Right ventricle myocardium inferior (tissue), 1 donor: ENCODE measurements around the gene EIF2B2. TPM values are rescaled to one million over a fixed set of nuclear protein-coding genes. Genes with fewer than 3 reads are reported as not detected.

Source experiments
- ATAC-seq: fragments of 200-7000 bp; cut with Tn5 transposase; one replicate; pipeline ENCODE4 v1.9.1; 2020; ENCODE audit warnings: mild to moderate bottlenecking, moderate library complexity
- DNase-seq: peaks from one replicate; pipeline ENCODE4 v3.0.0; 2021; ENCODE audit errors: missing footprints
- intact Hi-C: fragments of 100-400 bp; cut with DNase I; formaldehyde crosslinking; loops from one replicate; pipeline ENCODE4 v1.11.0; 2022
- total RNA-seq: library from RNA; stranded (reverse); fragmentation: NEBNext Ultra II Directional; extraction: Animal tissue kit (Norgen Biotek cat#: 25700); gene quantifications from one replicate; pipeline ENCODE4 v1.2.1, GENCODE V29; 2021
- donor health status: DM: no; HTN: yes; CAD: no; lungs with severe emphysema.

Gene EIF2B2
- total RNA-seq, 1 donor from 2014 or later: 34.0 TPM

DNA sequence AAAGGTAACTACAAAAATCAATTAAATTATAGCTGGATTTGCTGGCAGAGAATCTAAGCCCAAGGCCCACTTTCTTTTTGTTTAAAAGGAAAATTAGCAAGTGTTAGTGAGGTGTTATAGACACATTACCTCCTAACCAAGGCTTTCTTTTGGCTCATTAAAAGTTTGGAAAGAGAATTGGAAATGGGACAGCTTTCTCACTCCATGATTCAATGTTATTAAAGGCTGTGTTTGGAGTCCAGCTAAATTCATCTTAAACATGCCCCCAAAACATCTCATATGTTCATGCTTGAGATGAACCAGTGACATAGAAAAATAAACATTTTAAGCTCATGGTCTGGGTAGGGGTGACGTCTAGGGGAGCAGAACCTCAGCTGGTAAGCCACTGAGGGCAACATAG is 33.9 kb upstream of the EIF2B2 start:
- intact Hi-C loops: no loop called here
- ATAC-seq: no peak
- no peak for DNase-seq

DNA sequence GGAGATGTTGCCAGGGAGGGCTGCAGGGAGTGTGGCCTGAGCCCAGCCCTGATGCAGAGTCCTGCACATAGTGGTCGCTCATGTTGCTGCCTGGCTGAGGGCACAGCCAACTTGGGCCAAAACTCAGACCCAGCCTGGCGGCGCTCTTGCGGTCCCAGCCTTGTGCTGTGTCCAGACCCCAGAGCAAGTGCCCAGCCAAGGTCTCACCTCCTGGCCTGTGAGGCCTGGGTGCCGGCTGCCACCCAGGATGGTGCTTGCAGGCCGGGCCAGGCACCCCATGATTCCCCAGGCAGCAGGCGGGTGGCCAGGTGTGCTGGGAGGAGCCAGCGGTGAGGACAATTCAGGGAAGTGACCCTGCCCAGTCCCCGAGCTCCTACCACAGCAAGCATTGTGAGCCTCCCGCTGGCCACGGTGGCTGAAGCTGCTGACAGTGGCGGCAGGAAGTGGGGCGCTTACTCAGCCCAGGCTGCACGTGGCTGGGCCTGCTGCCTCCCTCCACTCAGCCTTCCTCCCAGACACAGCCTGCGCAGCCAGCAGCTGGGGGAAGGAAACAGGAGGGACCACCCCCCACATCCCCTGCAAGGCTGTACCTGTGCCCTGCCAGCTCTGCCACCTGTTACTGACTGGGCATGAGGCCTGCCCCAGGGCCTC is 29.6 kb upstream of the EIF2B2 start:
- DNase-seq: peak; percentile 87
- peak; percentile 24 for ATAC-seq
- intact Hi-C loops: no loop called here

DNA sequence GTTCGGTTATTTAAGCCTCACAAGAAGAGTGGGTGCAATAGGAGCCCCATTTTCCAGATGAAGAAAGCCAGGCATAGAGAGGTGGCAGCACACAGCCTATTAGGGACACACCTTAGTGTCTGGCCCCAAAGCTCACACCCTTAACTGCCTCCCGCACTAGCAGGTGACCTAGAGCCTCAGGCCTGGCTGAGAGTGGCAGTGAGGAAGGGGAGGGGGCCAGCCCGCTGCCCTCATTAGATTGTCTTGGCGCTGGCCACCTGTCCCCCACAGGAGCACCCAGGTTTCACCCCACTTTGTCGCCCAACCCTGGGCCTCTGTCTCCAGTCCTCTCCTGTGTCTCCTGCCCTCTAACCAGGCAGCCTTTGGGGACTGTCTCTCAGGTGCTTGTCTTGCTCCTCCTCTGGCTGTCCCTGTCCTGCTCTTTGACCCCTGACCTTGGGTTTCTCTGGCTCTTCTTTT is 28.8 kb upstream of the EIF2B2 start:
- no peak for ATAC-seq

DNA sequence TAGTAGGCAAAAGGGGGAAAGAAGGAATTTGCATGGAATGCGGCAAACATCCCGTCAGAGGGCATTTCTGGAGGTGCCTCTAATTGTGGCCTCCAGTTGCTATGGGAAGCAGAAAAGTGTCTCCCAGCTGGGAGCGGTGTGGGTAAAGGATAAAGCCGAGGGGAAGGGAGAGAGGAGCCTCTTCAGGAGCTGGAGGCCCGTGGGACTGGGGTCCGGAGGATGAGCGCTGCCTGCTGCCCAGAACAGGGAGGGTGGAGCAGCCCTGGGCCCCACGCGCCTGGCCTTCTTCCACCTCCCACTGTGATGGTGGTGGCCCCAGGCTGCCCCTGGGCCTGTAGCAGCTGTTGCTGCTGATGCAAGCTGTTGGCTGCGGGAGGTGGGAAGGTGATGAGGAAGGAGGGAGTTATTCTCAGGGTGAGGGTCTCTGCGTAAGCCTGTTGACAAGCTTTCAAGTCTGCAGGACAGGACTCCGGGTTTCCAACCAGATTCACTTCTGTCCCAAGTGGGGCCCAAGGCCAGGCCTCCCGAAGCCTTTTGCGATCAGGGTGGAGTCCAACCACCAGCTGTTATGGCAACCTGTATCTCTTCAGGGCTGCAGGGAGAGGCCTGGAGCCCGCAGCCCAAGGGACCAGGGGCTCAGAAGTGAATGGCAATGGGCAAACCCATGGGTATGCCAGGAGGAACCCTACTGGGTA is 28.2 kb upstream of the EIF2B2 start:
- ATAC-seq (peak; percentile 75), DNase-seq (peak; percentile 78)
- intact Hi-C loops: no loop called here

More for the DNA sequence above, 28.8 kb upstream of the EIF2B2 start:
- intact Hi-C loops: no loop called here
- DNase-seq: no peak

DNA sequence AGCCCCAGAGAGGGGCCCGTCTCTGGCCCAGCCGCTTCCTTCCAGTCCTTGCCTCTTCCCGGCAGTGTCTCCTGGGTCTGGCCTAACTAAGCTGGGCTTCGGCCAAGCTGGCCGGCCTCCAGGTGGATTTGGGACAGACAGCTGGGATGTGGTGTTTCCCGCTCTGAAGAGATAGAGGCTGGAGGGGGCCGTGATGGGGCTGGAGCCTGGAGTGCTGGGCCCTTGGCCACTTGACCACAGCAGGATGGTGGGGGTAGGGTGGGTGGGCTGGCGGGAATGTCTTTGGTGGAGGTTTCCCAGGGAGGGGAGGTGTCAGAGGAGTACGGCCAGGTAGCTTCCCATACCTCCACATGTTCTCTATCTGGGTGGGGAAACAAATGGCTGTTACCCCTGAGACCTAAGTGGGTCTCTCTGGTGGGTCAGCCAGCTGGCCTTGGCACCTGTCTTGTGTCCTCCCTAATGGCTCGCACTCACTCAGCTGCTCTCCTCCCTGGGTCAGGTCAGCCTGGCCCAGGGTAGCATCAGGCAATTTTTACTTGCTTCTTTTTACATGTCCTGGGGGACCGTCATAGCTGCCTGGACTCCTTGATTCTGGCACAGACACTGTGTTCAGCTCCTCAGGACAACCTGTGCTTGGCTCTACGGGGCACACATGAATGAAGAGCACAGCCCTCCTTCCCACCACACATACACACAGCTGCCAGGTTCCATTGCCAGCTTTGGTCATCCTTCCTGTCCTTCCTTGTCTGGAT is 27.5 kb upstream of the EIF2B2 start:
- intact Hi-C loops: no loop called here
- ATAC-seq (peak; percentile 82), DNase-seq (peak; percentile 95)

DNA sequence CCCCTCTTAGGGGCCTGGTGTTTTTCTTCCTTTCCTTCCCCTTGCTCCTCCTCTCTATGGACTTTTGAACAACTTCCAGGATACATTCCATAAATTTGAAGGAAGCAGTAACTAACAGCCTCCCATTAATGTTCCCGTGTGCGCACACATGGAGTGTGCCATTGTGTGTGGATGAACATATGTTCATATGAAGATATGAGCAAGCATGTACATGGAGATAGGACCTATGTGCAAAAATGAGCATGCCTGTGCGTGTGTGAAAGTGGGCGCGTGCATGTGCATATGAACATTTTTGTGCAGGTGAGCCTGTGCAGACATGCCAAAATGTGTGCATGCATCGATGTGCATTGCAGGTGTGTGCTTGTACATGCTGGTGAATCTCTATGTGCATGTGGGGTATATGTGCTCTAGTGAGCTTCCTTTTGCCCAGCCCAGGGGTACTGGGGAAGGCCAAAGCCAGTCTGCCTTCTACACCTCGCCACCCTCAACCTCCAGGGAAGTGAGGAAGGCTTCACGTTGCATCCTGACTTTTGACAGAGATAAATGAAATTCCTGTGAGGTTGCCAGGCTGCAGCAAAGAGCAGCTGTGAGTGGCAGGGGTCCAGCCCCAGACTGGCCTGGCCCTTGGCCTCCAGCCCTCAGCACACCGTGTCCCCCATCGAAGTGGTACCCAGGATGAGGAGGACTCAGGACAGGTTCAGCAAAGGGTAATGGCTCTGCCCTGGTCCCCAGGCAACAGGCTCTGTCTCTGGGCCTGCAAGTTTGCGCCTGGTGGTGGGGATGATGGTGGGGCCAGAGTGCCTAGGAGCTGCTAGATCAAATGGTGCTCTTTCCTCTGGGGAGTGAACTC is 26.2 kb upstream of the EIF2B2 start:
- intact Hi-C loops: no loop called here
- no peak for ATAC-seq
- DNase-seq: no peak

DNA sequence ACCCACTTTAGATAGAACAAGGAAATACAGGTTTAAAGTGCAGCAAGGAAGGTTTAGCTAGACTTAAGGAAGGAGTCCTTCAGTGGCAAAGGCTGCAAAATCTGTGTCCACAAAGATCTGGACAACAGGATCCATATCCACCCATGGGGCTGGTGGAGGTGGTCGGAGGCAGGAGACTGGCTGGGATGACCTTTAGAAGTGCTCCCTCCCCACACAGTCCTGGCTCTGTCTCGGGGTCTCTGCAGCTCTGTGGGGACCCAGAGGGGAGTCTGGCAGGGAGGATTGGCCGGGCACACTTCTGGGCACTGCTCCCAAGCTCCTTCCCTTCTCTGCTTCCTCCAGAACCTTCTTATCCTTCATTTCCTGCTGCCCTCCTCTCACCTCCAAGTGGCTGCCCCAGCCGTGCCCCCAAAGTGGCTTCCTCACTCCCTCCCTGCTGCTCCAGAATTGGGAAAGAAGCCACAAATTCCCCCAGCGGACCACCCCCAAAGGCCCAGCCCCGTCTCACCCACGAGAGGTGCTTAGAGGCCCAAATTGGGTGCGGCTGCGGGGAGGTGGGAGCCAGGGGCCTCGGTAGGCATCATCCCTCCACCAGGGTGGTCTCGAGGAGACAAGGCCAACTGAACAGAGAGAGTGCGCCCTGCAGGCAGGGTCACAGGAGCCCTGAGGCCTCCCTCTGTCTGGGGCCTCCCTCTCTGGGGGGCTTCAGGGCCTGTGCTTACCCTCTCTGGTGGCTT is 25.4 kb upstream of the EIF2B2 start:
- ATAC-seq: no peak
- intact Hi-C loops: no loop called here
- DNase-seq: no peak

DNA sequence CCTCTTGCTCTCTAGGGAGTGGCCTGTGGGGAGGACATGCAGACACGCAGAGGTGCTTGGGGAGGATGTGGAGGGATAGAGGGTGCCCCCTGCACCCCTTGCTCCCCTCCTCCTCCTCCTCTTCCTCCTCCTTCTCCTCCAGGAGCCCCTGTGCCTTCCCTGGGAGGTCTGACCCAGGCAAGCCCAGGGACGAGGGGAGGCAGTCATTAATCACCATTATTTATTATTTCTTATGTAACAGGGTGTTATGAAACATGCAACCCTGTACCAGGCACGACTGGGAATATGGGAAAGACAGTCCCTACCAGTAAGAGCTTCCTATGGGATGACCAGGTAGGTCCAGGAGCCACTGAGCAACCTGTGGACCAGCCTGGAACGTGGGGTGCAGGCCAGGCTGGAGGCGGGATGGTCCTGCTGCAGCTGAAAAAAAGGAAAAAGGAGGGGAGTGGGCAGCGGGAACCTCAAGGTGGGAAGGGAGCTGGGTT is 24.8 kb upstream of the EIF2B2 start:
- intact Hi-C loops: no loop called here
- ATAC-seq (no peak), DNase-seq (no peak)

DNA sequence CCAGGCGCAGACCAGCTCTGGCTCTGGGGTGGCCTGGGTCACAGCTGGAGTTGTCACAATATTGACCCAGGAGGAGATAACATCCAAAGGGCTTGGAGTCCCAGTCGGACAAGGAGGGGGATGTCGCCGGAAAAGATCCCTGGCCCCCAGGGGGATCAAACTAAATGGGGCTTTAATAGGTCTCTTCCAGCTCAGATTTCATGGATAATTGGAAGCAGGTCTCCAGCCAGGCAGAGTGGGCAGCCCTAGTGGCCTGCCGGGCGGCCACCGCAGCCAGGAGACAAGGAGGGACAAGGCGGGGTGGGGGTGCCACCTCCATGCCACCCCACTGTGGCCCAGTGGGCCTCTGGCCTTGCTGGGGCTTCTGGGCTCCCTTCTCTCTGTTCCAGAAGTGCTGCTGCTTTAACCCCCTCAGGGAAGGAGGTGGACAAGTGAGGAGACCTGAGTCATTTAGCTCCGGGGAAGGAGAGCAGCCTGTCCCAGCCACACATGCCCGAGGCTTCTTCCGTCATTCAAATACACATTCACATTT is 24.2 kb upstream of the EIF2B2 start:
- DNase-seq (no peak), ATAC-seq (no peak)
- intact Hi-C loops: no loop called here

DNA sequence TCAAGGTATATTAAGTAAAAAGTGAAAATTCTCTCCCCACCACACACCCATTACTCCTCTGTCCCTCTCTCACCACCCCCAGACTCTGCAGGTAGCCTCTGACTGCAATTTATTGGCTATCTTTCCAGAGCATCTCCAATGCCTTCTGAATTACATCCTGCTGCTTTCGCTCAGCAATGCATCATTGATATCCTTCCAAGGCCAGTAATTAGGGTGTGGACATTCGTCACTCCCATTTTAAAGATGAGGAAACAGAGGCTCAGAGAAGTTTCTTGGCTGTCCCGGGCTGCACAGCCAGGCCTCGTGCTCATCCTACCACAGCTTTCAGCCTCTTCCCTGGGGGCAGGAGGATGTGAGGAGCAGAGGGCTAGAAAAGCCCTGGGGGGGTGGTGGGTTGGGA is 23.7 kb upstream of the EIF2B2 start:
- ATAC-seq (no peak), DNase-seq (no peak)
- intact Hi-C loops: no loop called here

DNA sequence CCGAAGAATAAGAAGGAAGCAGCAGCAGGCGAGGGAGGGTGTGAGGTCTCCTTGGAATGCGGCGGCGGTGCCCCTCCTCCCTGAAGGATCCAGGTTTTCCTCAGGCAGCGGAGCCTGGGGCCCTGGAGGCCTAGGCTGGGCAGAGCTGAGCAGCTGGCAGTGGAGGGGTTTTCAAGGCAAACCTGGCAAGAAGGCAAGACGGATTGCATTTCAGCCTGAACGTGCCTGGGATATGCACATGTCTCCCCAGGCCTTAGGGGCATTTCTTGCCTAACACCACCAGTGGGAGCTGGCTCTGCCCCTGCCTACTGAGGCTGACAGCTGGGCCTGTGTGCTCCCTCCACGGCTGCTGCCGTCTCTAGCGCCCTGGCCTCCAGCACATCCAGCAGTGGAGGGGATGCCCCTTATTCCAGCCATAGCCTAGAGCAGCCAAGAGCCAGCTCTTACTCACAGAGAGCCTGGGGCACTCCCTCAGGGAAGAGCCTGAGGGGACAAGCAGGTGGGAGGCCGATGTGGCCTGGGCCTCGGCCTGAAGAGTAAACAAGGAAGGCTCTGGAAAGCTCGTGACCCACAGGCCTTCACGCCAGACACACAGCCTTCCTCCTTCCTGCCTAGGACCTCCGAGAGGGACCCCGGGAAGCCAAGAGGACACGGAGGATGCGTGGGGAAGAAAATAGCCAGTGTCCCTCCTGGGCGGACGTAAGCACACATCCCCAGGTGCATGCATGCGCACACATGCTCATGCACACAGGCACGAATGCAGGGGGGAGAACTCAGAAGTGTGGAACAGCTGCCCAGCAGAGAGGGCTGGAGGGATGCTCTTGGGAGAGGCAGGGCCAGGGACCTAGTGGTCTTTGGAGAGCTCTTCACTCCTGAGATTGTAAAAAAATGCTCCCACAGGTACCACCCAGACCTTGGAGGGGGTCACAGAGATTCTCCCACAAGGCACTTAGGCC is 23.0 kb upstream of the EIF2B2 start:
- peak; percentile 76 for DNase-seq
- peak; percentile 25 for ATAC-seq
- intact Hi-C loops: no loop called here

DNA sequence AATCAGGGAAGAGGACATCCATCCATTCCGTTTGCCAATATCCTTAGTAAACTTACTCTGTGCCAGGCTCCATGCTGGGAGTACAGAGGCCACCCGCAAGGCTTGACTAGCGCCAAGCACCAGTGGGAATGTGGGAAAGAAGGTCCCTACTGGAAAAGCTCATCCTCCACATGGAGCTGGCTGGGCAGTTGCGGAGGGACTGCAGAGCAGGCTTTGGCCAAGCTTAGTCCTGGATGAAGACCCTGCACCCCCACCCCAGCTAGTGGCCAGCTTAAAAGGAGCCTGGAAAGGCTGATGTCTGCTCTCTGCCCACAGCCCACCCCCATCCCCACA is 22.4 kb upstream of the EIF2B2 start:
- intact Hi-C loops: no loop called here
- no peak for DNase-seq
- ATAC-seq: no peak

DNA sequence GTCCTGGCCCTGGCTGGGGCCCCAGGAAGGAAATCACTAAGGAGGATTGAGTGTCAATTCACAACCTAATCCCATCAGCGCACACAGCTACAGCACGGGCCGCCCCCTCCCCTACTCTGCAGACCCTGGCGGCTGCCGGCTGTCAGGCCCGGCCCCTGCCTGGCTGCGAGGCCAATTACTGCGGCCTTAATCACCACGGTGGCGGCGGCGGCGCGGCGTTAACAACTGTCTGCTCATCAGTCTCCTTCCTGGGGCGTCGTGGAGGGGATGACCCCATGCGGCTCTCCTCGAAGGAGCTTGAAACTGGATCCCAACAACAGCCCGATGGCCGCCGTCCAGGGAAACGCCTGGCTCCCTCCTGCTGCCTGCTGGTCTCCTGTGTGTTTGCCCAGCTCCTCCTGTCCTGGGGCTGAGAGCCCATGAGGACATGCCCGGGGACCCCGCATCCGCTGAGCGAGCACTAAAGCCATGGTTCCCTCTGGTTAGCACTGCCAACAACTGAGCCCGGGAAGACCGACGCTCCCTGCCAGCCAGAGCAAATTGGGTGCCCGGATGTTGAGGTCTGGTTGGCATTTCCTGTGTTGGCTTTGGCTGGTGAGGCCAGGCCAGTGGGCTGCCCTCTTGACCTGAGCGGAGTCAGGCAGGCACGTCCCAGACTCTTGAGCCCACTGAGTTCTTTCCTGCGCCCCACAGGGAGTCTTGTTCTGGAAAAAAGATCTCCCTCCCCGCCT is 21.8 kb upstream of the EIF2B2 start:
- no peak for ATAC-seq
- intact Hi-C loops: no loop called here
- DNase-seq: peak; percentile 57

DNA sequence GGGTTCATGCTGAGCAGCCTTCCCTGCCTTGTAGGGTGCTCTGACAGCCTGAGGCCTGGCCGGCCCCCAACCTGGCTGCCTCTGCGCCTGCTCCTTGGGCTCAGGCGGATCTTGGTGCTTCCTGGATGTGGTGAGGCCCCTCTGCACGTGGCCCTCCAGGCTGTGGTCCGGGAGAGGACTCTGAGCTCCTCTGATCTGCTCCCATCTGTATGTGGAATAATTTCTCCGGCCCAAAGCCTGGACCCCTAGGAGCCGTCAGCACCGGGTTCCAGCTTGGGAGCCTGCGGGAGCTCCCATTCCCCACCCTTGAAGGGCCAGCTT is 21.3 kb upstream of the EIF2B2 start:
- ATAC-seq: no peak
- peak; percentile 43 for DNase-seq
- intact Hi-C loops: no loop called here

DNA sequence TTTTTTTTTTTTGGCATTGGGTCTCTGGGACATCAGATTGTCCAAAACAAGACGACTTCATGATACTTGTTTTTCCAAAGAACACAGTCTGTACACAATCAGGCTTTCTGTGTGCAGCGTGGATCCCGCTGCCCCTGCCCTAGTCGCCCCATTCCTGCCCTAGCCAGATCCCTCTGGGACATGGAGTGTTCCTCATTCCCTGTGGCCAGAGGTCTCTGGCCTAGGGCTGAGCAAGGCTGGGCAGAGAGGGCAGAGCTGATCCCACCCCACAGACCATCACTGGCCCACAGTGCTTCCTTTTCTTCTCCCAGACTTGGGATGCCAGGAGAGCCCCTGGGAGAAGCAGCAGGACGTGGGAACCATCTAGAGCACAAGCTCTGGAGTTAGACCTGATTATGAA is 20.9 kb upstream of the EIF2B2 start:
- DNase-seq (no peak), ATAC-seq (no peak)
- intact Hi-C loops: no loop called here

DNA sequence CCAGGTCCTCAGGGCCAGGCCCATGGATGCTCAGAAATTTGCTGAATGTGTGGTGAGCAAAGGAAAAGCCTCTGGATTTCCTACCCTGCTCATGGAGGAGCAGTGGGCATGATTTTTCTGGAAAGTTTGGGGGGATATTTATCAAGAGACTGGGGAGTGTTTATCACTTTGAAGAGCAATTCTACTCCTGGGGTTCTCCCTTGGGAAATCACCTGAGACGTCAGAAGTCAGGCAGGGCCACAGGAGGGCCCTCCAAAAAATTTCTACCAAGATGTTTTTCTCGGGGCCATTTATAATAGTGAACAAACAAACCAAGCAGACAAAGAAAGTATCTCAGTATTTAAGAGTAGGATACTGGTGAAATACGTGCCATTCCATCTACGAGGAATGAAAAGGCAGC is 20.1 kb upstream of the EIF2B2 start:
- intact Hi-C loops: no loop called here
- DNase-seq (no peak), ATAC-seq (no peak)

DNA sequence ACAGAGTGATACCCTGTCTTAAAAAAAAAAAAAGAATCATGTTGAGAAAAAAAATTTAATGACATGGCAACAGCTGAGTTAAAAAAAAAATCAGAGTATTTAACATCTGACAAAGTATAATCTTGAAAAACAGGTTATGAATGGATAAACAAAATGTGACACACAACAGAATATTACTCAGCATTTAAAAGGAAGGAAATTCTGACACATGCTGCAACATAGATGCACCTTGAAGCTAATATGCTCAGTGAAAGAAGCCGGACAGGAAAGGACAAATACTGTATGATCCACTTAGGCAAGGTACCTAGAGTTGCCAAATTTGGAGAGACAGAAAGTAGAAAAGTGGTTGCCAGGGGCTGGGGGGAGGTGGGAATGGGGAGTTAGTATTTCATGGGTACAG is 19.4 kb upstream of the EIF2B2 start:
- intact Hi-C loops: no loop called here
- no peak for DNase-seq

More for the DNA sequence above, 19.4 kb upstream of the EIF2B2 start:
- ATAC-seq: no peak
